ENCODE results near the gene AP4E1. TPM values are rescaled to one million over a fixed set of nuclear protein-coding genes. Genes with fewer than 3 reads are reported as not detected.
A peak's percentile ranks its signal among the peaks of the same experiment; 100 is the strongest.
"Not testable (repeated sequence)": the region's sequence is repeated elsewhere in the genome, so short reads cannot be mapped to it uniquely, and the experiment has no call there.

AP4E1 gene
- 7.1 TPM for total RNA-seq
- long read RNA-seq, partial matches to known transcripts, result 2 of 4 reads
- long read RNA-seq, other reads (novel, unspliced or antisense), result 2 of 4 reads

DNA sequence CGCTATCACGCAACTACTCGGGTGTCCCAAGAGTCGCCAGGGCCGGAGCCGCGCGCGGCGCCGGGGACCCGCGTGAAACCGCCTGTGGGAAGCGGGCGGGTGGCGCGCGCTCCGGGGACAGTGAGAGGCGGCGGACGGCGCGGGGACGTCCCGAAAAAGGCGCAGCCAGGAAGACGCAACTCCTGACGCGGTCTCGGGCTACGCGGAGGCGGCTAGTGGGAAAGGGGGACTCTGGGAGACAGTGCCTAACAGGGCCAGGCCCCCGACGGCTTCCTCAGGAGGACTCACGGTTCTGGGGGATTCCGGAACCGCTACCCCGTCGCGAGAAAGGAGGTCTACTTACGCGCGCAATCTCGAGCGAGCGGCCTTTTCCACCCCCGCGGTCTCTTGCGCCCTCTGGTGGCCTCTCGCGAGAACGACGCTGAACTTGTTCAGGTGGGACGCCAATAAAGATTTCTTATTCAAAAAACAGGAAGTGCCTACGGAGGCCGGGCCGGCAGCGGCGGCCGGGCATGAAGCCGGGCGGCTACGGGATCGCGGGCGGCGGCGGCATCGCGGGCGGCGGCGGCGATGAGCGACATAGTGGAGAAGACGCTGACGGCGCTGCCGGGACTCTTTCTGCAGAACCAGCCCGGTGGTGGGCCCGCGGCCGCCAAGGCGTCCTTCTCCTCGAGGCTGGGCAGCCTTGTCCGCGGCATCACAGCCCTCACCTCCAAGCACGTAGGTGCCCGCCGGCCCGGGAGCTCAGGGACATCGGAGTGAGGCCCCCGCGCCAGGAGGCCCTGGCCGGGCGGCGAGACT lies at the start of gene AP4E1:
AP4E1 (plus strand) TSS at position 475 of the 801 bp plus-strand sequence; CDS start at position 571, 96 bp downstream.
- DNase-seq (peak; percentile 93), ATAC-seq (peak; percentile 89)
- intact Hi-C loops (cut with micrococcal nuclease), result no loop called here

DNA sequence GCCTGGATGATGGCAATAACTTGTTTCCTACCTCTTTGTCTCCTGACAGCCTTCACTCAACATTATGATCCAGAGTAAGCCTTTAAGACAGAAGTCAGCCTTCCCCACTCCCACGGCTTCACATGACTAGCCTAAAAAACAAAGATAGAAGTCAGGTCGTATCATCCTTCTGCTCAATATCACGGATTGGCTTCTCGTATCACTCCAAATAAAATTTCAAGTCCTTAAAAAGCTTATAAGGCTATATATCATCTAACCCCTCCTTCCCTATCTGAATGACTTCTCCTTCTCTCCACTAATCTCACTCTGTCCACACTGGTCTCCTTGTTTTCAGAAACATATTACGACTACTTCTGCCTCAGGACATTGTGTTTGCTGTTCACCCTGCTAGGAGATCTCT lies 47.7 kb upstream of the AP4E1 start:
- intact Hi-C loops (cut with micrococcal nuclease), result no loop called here

DNA sequence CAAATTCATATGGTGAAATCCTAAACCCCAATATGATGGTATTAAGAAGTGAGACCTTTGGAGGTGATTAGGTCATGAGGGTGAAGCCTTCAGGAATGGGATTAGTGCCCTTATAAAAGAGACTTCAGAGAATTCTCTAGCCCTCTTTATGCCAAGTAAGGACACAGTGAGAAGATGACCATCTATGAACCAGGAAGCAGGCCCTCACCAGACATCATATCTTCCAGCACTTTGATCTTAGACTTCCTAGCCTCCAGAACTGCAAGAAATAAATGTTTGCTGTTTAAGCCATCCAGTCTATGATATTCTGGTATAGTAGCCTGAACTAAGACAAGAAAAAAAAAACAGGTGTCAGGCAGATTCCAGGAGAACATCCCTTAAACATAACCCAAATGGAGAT lies 45.9 kb upstream of the AP4E1 start:
- intact Hi-C loops (cut with micrococcal nuclease), result no loop called here
- ATAC-seq (no peak), DNase-seq (no peak)

More for the DNA sequence above, 47.7 kb upstream of the AP4E1 start:
- ATAC-seq (no peak), DNase-seq (no peak)

DNA sequence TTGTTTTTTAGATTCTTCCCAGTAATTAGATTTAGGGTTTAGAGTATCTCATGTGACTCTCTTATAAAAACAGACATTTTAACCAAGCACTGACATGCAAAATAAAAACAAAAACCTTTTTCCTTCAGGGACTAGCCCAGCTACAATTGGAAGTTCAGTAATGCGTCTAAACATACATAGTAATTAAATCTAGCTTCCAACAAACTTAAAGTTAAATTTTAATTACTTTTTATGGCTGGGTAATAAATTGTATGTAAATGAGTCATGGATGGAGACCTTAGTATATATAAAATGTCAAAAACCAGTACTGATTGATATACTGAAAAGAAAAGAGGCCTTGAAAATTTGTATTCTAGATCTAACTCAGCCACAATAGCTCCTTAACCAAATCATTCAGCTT lies 43.6 kb upstream of the AP4E1 start:
- intact Hi-C loops (cut with micrococcal nuclease), result no loop called here
- ATAC-seq (no peak), DNase-seq (no peak)

DNA sequence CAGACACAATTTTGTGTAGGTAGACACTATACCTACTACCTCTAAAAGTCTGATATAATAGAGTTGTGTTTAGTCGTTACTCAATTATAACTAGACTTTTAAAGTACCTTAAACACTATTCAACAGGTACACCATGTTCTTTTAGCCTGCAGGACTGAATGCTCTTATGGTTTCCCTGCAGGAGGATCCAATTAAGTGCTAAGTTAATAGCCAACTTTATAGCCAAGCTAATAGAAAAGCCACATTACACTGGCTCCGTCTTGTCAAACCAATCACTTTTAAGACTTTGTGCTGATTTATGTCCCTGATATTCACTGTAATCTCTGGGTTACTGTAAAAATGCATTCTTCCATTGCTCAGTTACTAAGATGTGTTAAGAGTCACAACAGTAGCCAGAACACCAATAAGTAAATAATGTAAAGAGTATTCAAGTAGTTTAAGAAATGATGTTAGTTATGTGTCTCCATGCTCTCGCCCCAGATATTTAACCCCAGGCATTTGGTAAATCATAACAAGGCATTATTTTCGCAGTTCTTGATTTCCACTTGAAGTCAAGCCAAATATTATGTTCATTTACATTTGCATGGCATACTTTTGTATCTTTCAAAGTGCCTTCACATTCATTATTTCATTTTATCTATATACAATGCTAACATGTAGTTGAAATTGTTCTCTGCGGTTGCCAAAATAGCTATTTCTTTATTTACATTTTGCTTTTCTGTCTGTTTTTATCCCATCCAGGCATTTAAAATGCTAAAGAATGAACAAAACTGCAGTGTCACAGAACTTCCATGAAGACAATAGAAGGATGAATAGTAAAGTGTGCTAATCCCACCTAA lies 42.7 kb upstream of the AP4E1 start:
- DNase-seq (no peak), ATAC-seq (no peak)
- intact Hi-C loops (cut with micrococcal nuclease), result no loop called here

DNA sequence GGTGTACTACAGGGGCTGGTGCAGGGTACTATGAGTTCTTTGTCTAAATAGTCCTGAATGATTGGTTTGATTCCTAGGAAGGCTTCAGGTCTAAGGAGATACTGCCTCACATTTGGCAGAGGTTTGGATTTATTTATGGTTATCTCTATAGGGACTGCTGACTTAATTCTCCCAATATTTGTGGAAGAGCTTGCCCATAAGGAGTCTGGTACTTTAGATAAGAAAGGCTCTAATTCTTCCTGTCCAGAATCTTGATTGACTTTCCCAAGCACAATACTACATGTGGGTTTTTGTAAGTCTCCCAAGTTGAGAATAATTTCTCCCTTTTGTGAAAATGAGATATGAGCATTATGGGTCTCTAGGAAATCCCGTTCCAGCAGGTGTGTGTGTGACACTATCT lies 36.7 kb upstream of the AP4E1 start:
- ATAC-seq (no peak), DNase-seq (no peak)
- intact Hi-C loops (cut with micrococcal nuclease), result loop anchor here (10.0 kb wide), 1 partner anchor 117 kb away; no protein-coding TSS in a partner anchor

DNA sequence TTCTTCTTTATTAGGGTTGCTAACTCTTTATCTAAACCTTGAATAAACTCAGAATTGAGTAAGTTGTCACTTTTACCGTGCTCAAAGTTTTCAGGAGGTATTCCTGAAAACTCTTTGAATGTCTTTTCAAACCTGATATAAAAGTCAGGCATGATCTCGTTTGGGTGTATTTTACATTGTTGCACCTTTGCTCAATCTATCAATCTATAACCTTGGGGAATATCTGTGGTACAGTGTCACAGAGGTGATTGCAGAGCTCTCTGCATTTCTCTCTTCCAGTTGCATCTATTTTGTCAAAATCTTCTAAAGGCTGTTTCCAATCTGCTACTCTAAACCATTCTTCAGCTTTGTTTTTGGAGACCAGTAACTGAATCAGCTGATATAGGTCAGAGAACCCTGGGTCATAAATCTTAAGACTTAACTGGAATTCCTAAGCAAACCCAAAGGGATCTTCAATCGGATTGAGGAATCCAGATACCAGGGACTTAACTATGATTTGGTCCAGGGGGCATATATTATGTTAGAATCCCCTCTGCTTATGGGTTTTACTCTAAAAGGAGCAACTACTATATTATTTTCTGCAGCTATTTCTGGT lies 35.6 kb upstream of the AP4E1 start:
- intact Hi-C loops (cut with micrococcal nuclease), result loop anchor here (10.0 kb wide), 1 partner anchor 118 kb away; no protein-coding TSS in a partner anchor
- ATAC-seq (no peak), DNase-seq (no peak)

DNA sequence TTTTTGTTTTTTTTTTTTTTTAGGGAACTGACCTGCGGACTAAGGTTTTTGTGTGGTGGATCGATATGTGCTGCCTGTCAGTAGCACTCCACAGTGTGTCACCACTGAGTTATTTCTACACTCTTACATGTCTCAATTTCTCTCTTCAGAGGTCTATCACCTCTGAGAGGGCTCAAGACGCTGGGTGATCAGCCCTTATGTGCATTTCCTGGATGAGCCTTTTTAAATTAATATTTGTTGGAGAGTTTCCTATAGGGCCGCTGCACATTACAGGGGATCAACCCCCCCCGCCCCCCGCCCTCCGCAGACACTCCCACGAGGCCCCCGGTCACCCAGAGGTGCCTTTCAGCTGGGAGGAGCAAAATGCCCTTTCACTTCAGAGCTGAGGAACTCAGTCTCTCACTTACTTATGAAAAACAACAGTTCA lies 34.5 kb upstream of the AP4E1 start:
- intact Hi-C loops (cut with micrococcal nuclease), result loop anchor here (10.0 kb wide), 1 partner anchor 119 kb away; no protein-coding TSS in a partner anchor
- DNase-seq, result no peak
- peak; percentile 62 for ATAC-seq

DNA sequence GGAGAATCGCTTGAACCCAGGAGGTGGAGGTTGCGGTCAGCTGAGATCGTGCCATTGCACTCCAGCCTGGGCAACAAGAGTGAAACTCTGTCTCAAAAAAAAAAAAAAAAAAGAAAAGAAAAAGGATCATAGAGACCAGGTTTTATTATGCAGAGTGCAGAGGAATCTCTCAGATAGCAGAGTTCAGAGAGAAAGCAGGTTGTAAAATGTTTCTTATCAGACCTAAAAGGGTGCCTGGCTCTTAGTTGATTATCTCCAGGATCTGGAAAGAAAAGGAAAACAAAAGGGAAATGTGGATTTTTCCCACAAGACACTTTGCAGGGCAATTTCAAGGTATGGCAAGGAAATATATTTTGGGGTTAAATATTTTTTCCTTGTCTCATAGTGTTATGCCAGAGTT lies 33.2 kb upstream of the AP4E1 start:
- intact Hi-C loops (cut with micrococcal nuclease), result loop anchor here (5.0 to 10.0 kb wide), 2 partner anchors 120 to 198 kb away; no protein-coding TSS in a partner anchor

DNA sequence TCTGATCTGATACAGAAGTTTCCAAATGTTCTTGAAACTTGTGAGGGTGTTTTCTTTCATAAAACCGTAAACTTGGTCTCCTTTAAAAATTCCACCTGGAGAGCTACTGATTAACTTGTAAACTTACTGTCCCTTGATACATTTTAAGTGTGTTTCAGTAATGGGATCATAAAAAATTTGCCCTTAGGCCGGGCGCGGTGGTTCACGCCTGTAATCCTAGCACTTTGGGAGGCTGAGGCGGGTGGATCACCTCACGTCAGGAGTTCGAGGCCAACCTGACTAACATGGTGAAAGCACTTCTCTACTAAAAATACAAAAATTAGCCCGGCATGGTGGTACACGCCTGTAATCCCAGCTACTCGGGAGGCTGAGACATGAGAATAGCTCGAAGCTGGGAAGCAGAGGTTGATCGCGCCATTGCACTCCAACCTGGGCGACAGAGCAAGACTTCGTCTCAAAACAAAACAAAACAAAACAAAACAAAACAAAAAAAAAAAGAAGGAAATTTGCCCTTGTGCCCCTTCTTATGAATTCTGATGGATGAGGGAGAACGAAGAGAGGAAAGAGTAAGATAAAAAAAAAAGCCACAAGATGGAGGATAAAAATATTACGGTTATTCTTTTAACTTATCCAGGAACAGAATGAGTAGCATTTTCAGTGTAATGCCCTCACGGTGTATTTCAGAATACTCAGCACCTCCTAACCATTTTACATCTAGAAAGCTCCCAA lies 32.1 kb upstream of the AP4E1 start:
- DNase-seq (no peak), ATAC-seq (no peak)
- intact Hi-C loops (cut with micrococcal nuclease), result loop anchor here (5.0 to 10.0 kb wide), 2 partner anchors 122 to 199 kb away; no protein-coding TSS in a partner anchor

More for the DNA sequence above, 33.2 kb upstream of the AP4E1 start:
- ATAC-seq, DNase-seq: not testable (repeated sequence)

DNA sequence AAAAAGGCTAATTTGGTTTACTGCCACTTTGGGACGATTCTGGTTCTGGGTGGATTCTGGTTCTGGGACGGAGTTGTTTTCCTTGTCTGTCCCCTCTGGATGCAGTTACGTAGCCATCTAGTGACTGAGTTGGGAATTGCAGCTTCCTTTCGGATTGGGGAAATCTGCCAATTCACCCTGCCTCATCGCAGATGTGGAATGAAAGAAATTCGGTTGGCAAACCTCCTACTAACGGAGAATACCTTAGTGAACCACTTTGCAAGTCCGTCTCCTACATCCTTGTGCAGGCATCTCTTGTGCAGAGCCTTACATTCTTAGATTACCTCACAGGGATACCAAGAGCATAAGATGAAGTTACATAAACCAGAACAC lies 31.5 kb upstream of the AP4E1 start:
- ATAC-seq (peak; percentile 70), DNase-seq (peak; percentile 38)
- intact Hi-C loops (cut with micrococcal nuclease), result loop anchor here (5.0 to 10.0 kb wide), 2 partner anchors 122 to 200 kb away; no protein-coding TSS in a partner anchor

DNA sequence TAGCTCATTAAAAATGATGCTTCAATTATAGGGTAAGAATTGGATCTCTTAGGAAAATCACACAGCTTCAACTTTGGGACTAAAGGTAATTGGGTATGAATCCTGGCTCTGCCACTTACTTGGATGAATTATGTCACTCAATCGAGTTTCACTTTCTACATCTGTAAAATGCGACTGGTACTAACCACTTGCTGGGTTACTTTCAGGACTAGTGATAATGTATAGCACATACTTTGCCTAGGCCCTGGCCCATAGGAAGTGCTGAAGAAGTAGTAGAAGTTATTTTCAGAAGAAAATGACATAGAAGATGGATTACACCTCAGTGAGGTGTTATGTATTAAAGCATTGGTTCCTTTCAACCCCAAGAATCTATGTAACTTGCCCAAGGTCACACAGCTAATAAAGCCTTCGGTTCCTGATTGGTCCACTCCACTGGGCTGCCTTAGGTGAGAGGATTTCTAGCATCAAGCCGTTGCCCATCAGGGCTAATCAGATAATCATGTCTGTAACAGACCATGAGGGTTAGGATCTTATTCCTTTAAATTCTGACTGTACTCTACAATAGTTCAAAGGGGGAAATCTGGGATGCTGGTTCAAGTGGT lies 29.4 kb upstream of the AP4E1 start:
- intact Hi-C loops (cut with micrococcal nuclease), result loop anchor here (5.0 to 10.0 kb wide), 2 partner anchors 124 to 202 kb away; no protein-coding TSS in a partner anchor
- no peak for ATAC-seq
- DNase-seq, result no peak

DNA sequence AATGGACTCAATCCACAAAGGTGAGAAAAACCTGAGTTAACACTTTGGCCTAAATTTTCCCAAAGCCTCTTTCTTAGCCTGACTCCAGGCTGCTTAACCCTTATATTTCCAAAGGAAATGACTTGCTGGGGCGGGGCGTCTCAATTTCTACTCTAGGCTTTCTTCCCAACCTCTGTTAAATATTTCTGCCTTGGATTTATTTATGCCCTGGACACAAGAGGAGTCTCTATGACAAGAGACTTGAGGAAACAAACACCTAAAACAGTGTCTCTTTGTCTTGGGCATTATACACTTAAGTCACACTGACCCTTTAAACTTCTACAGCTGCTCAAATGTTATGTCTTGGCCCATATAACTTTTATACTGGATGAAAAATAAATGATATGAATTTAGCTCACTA lies 28.3 kb upstream of the AP4E1 start:
- ATAC-seq (no peak), DNase-seq (no peak)
- intact Hi-C loops (cut with micrococcal nuclease), result no loop called here

DNA sequence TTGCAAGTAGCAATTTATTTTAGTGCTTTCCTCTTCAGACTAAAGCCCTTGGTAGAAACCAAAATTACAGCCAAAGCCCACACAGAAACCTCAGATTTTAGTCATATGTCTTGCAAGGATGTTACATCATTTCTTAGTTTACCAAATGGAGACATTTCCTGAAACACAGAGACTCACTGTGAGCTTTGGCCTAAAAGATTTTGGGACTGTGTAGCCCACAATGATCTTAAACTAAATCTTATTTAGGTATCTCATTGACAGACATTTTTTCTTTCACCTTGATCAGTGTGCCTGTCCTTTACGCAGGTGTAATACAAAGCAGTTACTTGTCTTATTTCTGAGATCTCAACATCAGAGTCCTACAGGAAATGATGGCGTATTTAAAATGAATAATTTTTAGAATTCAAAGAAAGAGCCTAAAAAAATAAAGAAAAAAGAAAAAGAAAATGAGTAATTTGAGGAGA lies 27.8 kb upstream of the AP4E1 start:
- DNase-seq (no peak), ATAC-seq (no peak)
- intact Hi-C loops (cut with micrococcal nuclease), result no loop called here

DNA sequence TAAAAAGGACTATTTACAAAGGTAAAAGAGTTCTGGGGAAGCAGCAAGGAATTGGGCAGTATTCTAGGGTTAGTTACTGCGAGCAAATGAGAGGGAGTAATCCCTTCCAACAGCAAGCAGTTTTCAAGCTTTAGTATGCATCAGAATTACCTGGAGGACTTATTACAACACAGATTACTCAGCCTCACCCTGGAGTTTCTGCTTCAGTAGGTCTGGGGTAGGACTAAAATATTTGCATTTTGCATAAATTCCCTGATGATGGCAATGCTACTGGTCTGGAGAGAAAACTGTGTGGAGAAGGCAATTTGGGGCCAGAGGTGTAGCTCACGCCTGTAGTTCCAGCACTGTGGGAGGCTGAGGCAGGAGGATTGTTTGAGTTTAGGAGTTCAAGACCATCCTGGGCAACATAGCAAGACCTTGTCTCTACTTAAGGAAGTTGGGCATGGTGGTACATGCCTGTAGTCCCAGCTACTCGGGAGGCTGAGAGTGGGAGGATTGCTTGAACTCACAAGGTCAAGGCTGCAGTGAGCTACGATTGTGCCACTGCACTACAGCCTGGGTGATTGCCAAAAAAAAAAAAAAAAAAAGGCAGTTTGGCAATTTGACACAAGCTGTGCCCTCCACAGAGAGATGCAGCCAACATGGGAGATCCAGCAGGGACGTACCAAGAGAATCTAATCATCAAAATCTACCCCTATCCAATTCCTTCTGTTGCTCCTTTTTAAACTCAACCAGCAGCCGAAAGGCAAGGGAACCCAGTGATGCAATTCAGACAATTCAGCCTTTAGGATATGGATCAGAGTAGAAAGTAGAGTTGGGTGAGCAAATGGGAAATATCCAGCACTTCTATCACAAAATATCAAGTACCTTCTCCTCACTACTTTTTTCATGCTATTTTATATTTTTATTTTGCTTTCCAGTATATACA lies 27.1 kb upstream of the AP4E1 start:
- ATAC-seq (no peak), DNase-seq (no peak)
- intact Hi-C loops (cut with micrococcal nuclease), result no loop called here

DNA sequence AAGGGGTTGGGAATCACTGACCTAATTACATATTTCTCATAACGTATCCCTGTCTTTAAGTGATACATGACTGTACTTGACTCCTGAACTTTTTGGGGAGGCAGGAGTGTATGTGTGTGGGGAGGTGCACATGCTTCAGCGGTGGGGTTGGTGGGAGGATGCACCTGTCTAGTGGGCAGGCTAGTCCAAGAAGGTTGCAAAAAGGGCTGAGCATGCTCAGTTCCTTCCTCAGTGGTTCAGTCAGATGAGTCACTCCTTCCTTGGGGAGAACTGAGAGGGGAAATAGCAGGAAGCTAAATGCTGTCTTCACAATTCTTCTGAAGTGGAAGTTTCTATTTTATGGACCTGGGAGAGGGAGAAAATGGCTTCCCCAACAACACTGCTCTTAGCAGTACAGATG lies 24.6 kb upstream of the AP4E1 start:
- DNase-seq (no peak), ATAC-seq (peak; percentile 50)

DNA sequence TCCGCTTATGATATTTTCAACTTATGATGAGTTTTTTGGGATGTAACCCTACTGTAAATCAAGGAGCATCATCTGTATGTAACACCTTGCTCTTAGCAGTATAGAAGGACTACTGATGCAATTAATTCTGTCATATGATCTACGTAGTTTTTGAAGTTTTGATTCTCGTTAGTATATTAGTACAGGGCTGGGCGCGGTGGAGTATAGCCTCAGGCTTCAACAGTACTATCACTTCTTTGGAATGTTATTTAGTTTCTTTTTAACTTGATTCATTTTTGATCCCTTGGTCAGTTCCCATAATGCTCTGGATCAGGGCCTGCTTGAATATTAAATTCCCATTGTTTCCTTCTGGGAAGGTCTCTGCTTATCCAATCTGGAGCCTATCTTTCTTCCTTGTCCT lies 23.9 kb upstream of the AP4E1 start:
- intact Hi-C loops (cut with micrococcal nuclease), result no loop called here
- ATAC-seq (no peak), DNase-seq (no peak)

More for the DNA sequence above, 24.6 kb upstream of the AP4E1 start:
- intact Hi-C loops (cut with micrococcal nuclease), result no loop called here
